GM18517 (cell line): Measurements from ENCODE around the gene VGF.
"Not testable (repeated sequence)": the region's sequence is repeated elsewhere in the genome, so short reads cannot be mapped to it uniquely, and the experiment has no call there.

ENCODE experiments used
- ATAC-seq: cut with Tn5 transposase; IDR thresholded peaks from one replicate; pipeline ENCODE4 v1.9.1; 2021; ENCODE audit warnings: mild to moderate bottlenecking, moderate library complexity; ENCODE audit not compliant: unreplicated experiment

VGF gene

DNA sequence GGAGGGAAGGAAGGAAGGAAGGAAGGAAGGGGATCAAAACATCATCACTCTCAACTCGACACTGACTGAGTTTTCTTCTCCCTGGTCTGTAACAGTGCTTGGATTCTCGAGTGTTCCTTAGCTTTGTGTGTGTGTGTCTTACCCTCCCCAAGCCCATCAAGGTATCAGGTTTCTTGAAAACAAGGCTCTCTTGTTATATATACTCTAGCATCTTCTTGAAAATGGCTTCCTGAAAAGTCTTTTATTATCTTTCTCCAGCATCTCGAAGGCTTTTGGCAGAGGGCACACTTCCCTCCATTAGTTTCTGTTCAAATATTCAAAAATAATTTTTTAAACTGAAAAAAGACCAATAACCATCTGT is 25.1 kb downstream of the VGF start:
- ATAC-seq: no peak

GRCh38 chr7:101138213-101138870 is 27.0 kb downstream of the VGF start:
- peak; percentile 55 for ATAC-seq

DNA sequence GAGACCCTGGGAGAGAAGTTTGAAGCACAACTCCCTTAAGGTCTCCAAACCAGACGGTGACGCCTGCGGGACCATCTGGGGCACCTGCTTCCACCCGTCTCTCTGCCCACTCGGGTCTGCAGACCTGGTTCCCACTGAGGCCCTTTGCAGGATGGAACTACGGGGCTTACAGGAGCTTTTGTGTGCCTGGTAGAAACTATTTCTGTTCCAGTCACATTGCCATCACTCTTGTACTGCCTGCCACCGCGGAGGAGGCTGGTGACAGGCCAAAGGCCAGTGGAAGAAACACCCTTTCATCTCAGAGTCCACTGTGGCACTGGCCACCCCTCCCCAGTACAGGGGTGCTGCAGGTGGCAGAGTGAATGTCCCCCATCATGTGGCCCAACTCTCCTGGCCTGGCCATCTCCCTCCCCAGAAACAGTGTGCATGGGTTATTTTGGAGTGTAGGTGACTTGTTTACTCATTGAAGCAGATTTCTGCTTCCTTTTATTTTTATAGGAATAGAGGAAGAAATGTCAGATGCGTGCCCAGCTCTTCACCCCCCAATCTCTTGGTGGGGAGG is 27.6 kb downstream of the VGF start:
- peak; percentile 13 for ATAC-seq

GRCh38 chr7:101134399-101134980 is 30.9 kb downstream of the VGF start:
- ATAC-seq: no peak

GRCh38 chr7:101133621-101134398 is 31.6 kb downstream of the VGF start:
- no peak for ATAC-seq

- ATAC-seq: not testable (repeated sequence)
Observed at GRCh38 chr7:101132626-101133600, 32.5 kb downstream of the VGF start.

DNA sequence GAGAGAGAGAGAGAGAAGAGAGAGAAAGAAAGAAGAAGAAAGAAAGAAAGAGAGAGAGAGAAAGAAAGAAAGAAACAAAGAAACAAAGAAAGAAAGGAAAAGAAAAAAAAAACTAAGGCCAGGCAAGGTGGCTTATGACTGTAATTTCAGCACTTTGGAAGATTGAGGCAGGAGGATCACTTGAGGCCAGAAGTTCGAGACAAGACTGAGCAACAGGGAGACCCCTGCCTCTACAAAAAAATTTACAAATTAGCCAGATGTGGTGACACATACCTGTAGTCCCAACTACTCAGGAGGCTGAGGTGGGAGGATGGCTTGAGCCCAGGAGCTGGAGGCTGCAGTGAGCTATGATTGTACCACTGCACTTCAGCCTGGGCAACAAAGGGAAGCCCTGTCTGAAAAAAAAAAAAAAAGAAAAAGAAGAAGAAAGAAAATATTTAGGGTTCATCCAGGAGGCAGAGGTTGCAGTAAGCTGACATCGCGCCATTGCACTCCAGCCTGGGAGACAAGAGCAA is 35.7 kb downstream of the VGF start:
- ATAC-seq: no peak

GRCh38 chr7:101128040-101128834 is 37.1 kb downstream of the VGF start:
- ATAC-seq: no peak

- no peak for ATAC-seq
Observed at GRCh38 chr7:101127460-101128039, 37.8 kb downstream of the VGF start.

GRCh38 chr7:101126651-101127459 is 38.5 kb downstream of the VGF start, which contains the start of gene SERPINE1:
TSS of gene SERPINE1 (plus strand) at chr7:101127104. CDS start at chr7:101128394, 1,290 bp downstream.
- ATAC-seq: peak; percentile 49

DNA sequence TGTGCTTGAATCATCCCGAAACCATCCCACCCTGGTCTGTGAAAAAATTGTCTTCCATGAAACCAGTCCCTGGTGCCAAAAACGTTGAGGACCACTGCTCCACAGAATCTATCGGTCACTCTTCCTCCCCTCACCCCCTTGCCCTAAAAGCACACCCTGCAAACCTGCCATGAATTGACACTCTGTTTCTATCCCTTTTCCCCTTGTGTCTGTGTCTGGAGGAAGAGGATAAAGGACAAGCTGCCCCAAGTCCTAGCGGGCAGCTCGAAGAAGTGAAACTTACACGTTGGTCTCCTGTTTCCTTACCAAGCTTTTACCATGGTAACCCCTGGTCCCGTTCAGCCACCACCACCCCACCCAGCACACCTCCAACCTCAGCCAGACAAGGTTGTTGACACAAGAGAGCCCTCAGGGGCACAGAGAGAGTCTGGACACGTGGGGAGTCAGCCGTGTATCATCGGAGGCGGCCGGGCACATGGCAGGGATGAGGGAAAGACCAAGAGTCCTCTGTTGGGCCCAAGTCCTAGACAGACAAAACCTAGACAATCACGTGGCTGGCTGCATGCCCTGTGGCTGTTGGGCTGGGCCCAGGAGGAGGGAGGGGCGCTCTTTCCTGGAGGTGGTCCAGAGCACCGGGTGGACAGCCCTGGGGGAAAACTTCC is 39.2 kb downstream of the VGF start:
- peak; percentile 45 for ATAC-seq

- no peak for ATAC-seq
Observed at GRCh38 chr7:101124376-101125056, 40.9 kb downstream of the VGF start.

DNA sequence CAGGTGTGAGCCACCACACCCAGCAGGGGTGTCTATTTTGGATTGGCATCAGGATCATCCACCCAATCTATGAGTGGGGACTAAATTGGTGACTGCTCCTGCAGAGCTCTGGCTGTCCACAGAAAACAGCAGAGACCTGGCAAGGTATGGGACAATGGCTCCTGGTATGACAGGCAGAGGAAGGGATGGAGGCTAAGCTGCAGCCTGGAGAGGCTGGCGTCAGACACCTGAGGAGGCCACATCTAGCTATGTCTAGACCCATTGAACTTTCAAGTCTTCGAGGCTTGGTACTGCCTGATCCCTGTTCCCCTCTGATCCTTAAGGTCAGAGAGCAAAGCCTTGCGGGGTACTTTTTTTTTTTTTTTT is 41.7 kb downstream of the VGF start:
- no peak for ATAC-seq

GRCh38 chr7:101122933-101123702 is 42.3 kb downstream of the VGF start:
- no peak for ATAC-seq

DNA sequence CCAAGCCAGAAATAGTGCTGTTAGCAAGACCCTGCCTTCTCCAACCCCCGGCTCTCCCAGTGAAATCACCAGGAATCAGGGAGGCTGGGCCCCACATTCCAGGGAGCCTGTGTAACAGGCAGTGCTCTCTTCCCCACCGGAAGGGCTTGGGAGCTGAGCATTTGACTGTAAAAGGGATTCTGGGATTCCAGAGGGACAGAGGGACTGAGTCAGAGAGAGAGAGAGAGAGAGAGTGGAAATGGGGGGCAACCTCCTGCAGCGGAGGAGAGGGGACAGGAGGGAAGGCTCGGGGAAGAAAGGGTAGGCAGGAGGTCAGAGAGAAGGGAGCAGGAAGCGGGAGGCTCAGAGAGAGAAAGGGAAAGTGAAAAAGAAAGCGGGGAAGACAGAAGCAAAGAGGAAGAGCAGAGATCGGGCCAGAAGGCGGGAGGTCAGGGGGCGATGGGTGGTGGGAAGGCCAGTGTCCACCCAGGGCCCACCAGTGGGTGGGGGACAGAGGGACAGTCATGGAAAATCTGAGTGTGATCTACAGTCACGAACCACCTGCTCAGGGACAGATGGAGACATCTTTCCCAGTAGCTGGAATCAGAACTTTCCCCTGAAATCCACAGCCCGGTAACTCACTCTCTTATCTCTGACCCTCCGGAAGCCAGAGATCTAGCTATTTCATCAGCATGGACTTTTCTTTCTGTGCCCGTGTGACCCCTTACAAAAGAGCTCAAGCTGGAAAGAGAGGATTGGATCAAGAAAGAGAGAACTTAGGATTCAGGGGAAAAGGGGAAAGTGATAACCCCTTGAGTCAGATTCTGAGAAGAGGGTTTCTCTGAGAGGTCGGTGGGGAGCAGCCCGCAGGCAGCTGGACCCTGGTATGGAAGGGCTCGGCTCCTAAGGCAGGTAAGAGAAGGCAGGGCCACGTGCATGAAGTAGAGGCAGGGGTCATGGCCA is 43.1 kb downstream of the VGF start:
- ATAC-seq: no peak

GRCh38 chr7:101121631-101121990 is 43.8 kb downstream of the VGF start:
- not testable (repeated sequence) for ATAC-seq
